T-helper 1 cell treated with Interleukin-12 subunit alpha and Interleukin-12 subunit beta and Interleukin-4 antibody, amounts not matched to agents 30 ng/mL and 1 ng/mL, for 36 hours (primary cell): ENCODE results near the gene POLR3B. TPM values are rescaled to one million over a fixed set of nuclear protein-coding genes. Genes with fewer than 3 reads are reported as not detected.

Source experiments
- intact Hi-C: fragments of 100-400 bp; cut with micrococcal nuclease; formaldehyde crosslinking; loops from one replicate; pipeline ENCODE4 v1.15.1; 2024
- total RNA-seq: library from RNA; stranded (reverse); gene quantifications from 2 replicates; pipeline ENCODE4 v1.2.3, GENCODE V29; 2022

Gene POLR3B
- total RNA-seq, 1 donor from 2014 or later: 7.9 TPM

DNA sequence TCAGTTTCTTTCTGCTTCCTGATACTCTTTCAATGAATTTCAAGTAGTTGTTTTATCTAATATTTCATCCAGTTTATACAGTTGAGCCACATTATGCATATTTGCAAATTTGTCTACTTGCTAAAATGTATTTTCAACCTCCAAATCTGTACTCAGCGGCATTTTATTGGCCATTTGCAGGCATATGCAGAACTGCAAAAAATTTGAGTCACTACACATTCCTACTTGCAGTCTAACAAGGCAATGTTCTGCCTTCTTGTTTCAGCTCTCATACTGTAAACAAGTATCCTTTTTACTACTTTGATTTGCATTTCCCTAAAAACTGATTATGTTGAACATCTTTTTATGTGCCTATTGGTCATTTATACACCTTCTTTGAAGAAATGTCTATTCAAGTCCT is 55.0 kb downstream of the POLR3B start:
- intact Hi-C loops: no loop called here

DNA sequence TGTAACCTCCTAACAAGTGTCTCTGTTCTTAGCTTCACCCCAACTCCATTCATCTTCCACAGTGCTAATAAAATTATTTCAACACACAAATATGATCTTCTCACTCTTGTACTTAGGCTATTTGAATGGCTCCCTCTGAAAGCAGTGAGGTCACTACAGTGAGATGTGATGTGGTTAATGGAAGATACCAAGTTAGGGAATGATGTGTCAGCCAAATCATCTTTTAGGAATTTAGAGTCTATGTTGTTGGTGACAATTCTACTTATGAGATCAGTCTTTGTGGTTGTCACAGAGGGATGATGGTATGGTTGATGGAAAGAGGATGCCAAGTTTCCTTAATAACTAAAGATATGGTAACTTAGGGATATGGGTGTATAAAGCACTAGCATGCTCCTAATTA is 57.6 kb downstream of the POLR3B start:
- intact Hi-C loops: no loop called here

DNA sequence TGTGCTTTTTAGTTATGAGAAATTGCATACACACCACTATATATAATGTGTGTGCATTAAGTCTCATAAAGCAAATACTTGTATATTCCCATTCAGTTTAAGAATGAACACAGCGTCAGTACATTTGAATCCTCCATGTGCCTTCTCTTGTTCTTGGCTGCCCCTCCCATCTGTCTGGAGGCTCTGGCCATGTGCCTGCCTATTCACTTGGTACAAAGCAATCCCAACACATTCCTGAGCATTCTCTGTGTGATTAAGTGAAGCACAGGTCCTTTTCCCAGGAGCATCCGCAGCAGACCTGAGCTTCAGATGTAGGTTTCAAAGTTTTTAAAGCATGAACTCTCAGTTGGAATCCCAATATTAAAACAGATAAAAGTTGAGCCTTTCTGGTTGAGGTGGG is 58.7 kb downstream of the POLR3B start:
- intact Hi-C loops: no loop called here

DNA sequence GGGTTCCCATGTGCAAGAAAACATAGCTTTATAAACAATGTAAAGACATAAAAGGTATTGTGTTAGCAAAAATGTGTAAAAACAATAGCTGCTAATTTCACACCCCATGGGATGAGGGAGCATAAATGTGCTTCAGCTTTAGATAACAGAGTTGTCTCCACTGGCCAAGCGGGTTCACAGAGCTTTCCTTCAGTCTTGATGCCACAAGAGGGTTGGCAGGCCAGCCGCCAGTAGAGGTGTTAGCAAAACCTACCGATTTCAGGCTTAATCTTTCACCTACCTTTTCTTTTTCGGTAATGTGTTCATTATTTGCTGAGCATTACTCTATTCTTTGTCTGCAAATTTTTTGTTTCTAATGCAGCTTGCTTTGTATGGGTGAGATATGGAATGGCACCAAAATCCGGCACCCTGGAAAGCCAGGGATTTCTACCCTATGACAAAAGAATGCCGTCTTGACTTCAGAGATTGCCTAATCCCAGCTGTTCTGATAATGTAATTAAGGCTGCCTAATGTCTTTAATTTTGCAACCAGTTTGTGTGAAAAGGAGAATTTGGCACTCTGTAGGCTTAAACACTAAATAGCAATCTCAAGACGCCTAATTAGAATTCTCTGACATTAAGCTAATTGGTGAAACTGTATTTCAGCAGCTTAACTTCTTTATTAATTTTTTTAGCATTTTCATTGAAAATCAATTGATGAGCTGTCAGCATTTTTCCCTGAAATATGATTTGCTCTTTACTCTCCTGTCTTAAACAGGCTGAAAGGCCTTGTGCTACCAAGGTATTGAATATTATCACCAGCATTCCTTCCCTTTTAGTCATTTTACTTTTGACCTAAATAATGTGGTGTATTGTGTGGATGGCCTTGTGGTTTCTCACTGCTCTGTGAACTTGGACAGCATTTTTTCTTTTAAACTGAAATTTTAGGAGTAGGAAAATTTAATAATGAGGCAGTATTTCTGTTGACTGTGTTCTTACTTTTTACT is 60.7 kb downstream of the POLR3B start:
- intact Hi-C loops: no loop called here

DNA sequence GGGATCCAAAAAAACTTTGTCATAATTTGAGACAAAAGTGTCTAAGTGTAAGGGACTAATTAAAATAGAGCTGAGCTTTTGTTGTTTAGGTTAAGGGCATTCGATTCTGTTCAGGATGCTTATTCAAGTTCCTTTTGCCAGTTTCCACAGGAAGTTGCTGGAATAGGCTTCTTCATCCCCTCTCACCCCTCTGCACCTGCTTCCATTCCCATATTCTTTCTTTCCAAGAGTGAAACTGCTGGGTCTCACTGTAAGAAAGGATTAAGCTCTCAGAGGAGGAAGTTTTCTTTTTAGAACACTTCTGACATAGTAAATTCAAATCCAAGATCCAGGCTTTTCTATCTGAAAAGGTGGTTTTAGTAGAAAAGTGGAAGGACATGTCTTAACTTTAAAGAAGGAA is 61.4 kb downstream of the POLR3B start:
- intact Hi-C loops: no loop called here

DNA sequence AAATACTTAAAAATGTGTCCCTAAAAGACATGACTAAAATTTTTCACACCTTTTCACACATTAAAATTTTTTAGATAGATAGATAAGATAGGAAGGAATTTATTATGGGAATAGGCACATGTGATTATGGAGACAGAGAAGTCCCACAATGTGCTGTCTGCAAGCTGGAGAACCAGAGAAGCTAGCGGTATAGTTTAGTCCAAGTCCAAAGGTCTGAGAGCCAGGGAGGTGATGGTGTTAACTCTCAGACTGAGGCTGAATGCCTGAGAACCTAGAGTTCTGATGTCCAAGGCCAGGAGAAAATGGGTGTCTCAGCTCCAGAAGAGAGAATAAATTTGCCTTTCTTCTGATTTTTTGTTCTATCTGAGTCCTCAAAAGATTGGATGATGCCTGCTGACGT is 65.7 kb downstream of the POLR3B start:
- intact Hi-C loops: no loop called here

DNA sequence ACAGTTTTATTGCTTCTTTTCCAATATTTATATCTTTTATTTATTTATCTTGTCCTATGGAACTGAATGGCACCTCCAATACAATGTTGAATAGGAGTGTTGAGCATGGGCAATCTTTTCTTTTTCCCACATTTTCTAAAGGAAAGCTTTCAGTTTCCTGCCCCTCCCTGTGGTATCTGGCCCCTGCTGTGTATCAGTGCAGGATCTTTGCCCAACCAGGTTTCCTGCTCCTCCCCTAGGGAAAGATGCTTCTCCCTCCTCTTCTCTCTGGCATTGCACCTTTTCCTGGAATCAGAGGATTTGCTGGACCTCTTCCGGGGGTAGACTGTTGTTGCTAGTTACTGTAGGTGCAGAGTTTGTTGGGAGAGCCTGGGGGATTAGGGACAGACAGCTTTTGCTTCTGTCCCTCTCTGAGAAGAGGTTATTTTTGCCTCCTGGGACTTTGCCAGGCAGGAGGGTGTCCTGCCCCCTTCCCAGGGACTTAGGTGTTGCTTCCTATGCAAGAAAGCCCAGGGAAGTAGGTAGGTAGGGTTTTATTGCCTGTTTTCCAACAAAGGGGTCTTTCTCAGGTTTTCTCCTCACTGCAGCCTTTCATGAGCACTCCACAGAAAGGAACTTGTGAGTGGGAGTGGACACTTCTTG is 67.6 kb downstream of the POLR3B start:
- intact Hi-C loops: no loop called here

DNA sequence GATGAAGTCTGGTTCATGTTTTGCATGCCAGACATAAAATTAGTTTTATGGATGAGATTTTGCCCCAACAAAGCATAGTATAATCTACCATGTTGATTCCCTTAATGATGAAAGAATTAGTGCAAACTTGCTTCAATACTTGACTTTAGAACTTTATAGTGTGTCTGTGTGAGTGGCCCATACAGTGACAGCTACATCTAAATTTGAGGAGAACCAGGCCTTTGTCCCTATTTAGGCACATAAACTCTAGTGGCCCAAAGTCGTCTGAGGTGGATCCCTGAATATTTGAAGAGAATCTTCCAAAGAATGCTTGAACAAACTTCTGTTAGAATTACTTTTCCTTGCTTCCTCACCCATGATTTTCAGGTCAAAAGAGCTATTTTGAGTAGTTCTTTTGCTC is 70.4 kb downstream of the POLR3B start:
- intact Hi-C loops: no loop called here

DNA sequence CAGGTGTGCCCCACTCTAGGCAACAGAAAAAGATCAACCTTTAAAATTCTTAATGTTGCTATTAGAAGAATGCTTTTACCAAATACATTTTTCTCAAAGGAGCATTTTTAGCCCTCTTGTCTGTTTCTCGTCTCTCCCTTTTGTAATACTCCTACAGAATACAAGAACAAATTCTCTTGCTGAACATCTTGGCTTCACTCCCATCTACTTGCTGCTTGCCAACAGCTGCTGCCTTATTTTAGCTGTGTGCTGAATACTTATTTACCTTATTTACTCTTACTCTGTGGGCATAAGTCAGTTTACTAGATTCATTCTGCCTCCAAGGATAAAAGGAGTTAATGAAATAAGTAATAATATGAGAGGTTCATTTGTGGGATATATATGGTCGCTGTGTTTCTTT is 70.8 kb downstream of the POLR3B start:
- intact Hi-C loops: no loop called here

DNA sequence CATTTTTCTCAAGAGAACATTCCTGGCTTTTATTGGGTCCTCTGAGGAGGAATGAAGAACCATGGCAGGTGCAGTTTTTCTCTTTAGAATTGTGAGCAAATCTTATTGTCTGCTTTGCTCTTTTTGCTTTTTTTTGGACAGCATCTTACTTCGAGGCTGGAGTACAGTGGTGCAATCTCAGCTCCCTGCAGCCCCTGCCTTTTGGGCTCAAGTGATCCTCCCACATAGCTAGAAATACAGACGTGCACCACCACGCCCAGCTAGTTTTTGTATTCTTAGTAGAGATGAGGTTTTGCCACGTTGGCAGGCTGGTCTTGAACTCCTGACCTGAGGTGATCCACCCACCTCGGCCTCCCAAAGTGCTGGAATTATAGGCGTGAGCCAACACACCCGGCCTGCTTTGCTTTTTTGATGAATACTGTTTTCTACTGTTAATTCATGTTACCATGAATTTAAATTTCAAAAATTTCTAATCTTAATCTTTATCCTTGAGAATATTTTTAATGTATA is 71.5 kb downstream of the POLR3B start:
- intact Hi-C loops: no loop called here

DNA sequence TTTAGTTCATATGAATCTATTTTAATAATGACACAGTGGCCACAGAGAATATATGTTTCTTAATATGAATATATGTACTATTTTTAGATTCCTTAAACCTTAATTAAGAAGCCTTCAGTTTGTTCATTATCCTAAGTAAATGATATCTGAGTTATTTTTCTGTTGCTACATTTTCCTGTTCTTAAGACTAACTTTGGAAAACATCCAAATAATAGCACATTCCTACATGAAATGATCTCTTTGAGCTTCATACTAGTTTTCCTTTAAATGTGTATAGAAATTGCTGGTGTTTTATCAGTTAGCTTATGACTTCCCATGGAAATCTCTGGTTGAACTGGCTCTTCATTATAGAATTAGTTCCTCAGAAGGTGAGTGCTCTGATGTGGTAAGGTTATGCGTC is 72.1 kb downstream of the POLR3B start:
- intact Hi-C loops: no loop called here

DNA sequence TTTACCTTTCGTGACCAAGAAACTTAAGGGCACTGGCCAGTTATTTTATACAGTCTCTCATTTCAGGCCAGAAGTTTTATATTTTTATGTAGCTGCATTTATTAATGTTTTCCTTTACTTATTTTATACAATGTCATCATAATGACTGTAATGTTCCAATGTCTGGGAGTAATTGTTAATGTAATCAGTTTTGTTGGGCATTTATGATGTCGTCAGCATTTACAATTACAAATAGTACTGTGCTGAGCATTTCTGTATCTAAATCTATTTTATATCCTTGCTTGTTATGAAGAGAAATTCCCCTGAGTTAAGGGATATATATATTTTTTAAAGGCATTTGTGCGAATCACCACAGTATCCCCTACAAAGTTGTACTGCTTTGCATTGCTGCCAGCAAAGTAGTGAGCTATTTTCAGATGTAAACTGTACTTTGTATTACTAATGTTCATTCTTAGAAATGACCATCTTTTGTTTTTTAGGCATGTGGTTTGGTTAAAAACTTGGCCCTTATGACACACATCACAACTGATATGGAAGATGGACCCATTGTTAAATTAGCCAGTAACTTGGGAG is 74.4 kb downstream of the POLR3B start:
- intact Hi-C loops: no loop called here

DNA sequence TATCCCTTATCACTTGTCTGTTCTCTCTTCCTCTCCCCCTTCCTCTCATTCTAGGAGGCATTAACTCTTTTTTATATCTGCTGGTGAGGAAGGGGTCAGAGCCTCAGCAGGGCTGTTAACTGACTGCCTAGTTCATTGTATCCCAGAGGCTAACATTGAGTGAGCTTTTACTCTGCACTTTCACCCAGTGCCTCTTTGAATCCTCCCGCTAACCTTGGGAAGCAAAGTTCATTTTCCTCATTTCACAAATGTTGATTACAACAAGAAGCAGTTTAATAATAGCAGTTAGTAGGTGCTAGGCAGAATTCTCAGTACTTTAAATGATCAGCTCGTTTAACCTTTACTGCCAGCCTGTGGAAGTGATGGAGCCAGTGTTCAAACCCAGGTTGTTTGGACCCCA is 75.5 kb downstream of the POLR3B start:
- intact Hi-C loops: no loop called here

DNA sequence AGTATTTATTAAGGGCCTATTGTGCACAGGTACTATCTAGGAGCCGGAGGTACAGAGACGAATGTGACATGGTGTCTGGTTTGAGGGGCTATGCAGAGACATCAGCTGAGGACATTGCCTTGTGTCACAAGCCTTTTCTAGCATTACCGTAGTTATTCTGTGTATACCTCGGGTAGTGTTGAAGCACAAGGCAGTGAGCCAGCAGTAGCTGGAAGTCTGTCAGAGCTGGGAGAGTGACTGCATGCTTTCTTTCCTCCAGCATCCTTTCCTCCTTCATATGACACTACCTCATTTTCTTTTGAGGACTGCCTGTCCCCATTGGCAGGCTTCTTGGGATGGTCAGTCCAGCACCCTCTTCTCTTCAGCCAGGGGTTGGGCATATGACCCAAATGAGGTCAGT is 77.0 kb downstream of the POLR3B start:
- intact Hi-C loops: no loop called here

DNA sequence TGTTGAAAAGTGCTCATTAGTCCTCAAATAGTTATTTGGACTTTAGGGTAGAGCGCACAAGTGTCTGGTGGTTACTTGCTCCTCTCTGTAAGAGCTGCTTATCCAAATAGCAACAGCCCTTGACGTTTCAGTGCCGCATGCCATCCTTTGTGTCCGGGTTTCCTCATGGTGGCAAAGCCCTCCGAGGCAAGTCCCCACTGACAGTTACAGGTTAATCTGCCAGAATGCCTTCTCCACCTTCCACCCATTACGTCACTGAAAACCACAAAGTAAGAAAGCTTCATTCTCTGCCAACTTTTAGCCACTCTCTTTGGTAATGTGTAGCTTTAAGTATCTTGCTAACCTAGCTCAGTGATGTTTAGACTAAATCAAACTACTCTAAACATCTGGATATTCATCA is 78.6 kb downstream of the POLR3B start:
- intact Hi-C loops: no loop called here

DNA sequence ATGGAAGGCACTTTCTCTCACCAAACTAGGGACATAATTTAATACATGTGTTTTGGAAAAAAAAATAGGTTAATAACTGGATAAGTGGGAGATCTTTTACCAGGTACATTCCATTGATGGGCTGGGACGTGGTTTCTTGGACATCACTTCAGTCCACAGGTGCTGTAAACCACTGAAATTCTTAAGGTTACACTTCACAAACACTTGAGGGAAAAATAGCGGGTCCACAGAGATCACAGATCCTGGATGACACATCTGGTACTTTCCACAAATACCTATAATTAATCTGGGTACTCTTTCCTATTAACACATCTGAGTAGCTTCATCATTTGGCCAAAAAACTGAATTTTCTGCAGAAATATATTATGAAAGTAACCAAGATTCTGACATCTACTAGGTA is 85.0 kb downstream of the POLR3B start:
- intact Hi-C loops: no loop called here

DNA sequence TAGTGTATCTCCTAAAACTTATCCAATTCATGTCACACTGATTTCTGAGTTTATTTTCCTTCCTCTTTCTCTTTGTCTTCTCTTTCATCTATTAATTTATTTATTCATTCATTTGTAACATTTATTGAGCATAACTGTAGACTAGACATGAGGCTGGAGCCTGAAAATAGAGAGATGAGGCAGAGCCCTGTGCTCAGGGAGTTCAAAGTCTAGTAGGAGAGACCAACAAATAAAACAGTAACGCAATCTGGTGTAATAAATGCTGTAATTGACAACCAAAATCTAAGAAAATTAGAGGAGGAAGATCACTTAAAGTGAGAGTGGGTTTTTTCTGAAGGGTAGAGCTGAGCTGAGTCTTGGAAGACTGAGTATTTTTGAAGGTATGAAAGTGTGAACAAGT is 87.5 kb downstream of the POLR3B start:
- intact Hi-C loops: no loop called here

DNA sequence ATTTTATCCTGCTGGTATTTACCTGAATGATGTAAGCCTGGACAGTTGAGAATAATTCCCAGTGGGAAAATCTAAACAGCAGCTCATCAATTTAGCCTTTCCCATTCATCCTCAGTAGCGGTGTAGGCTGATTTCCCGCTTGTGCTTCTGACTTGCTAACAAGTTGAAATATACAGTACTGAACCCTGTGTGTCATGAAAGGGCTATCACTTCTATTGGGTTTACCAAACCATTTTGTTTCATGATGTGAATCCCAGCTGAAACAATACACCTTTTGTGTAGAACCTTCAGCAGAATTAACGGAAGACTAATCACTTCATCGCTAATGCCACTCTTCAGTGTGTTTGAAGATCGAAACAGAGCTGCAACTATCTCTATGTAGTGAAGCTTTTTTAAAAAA is 88.4 kb downstream of the POLR3B start:
- intact Hi-C loops: no loop called here

DNA sequence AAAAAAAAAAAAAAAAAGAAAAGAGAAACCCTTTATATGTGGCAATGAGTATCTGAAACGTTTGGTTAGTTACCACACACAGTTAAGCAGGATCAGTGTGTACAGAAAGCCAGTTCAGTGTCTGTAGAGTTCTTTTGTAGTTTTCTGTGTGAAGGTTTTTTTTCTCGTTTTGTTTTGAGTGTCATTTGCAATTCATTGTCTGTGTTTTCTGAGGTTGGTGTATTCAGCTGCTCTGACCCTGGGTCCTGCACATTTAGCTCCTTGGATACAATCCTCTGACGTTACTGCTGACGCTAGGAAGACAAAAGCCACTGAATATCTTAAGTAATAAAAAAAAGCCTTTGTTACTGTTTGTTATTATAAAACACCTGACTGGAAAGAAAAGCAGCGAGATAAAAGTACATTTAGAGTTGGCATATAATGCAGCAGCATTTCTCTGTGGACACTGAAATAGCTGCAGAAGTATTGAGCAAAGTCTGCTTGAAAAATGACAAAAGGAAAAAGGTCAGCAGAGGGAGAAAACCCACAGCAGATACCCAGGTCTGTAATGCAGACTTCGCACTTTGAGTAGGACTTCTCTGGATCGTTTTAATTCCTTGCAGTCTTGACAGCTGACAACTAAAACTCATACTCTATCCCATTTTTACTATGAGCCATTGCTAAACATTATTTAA is 89.0 kb downstream of the POLR3B start:
- intact Hi-C loops: no loop called here

DNA sequence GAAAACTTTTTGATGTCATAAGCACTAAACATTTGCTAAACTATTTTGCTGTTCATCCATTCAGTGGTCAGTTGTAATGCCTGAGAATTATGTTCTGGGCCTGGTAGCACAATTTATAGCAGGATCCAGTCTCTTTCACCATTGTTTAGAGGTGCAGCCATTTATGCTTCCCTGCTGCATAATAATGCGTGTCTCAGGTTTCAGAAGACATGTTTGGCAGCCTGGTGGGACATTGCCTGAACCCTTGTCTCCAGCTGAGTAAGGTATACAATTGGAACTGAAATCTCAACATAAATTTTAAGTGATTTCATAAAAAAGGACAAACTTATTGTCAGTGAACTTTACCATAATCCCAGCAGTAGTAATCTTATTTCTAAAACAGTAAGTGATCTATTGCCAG is 94.8 kb downstream of the POLR3B start:
- intact Hi-C loops: no loop called here

DNA sequence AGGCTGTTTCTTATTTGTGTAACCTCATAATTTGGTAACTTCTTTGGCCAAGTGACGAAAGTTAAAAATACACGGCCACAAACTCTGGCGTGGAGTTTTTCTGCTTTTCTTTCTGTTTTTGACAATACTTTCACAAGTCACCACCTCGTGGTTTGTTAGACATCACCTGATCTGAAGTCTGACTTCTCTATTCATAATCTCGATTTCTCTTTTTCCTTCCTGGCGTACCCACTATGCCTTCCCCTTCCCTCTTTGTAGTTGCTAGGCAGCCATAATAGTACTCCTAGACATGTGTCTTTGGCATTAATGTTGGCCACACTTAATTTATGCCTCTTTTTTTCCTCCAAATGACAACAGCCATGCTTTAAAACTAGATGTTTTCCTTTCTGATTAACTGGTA is 97.6 kb downstream of the POLR3B start:
- intact Hi-C loops: no loop called here

DNA sequence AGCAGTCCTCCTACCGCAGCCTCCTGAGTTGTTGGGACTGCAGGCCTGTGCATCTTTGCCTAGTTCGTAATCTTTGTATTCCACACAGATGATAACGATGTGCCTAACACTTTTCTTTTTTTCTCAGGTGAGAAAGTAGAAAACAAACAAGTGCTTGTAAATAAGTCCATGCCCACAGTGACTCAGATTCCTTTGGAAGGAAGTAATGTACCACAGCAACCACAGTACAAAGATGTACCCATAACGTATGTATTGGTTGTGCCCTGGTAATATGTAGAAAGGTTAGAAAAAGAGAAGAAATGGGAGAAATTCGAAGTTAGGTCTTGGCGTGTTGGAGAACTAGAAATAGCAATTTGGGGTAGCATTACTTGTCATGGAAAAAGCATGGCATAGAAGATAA is 101.6 kb downstream of the POLR3B start:
- intact Hi-C loops: no loop called here
